ENCODE results near the gene LFNG. TPM values are rescaled to one million over a fixed set of nuclear protein-coding genes. Genes with fewer than 3 reads are reported as not detected.

LFNG gene
- total RNA-seq, 1 donor from 2014 or later, result 83.5 TPM

- peaks cover 13% of the 10 kb centered on the region for H3K4me1 Mint-ChIP-seq (ENCODE audit: unreplicated experiment)
- peaks cover 8% of the 10 kb centered on the region for H3K27me3 Mint-ChIP-seq (ENCODE audit: unreplicated experiment)
These were observed 9.3 kb upstream of the LFNG start for GRCh38 chr7:2510130-2510776.

GRCh38 chr7:2510909-2511768, 8.4 kb upstream of the LFNG start:
- H3K9me3 Mint-ChIP-seq (ENCODE audit: unreplicated experiment), result no peaks in the 10 kb centered on the region
- H3K27ac Mint-ChIP-seq (ENCODE audit: unreplicated experiment), result no peak overlapping the region
- H3K36me3 Mint-ChIP-seq (ENCODE audit: low read depth, unreplicated experiment), result no peaks in the 10 kb centered on the region
- H3K4me3 Mint-ChIP-seq (ENCODE audit: unreplicated experiment), result no peak overlapping the region
- DNase-seq (ENCODE audit: low spot score), result peak; percentile 46
- TF ChIP-seq CTCF (IDR thresholded peaks at IDR 0.05; ENCODE audit: unreplicated experiment), result no peak
- H3K4me1 Mint-ChIP-seq (ENCODE audit: unreplicated experiment), result peaks cover 13% of the 10 kb centered on the region
- peaks cover 8% of the 10 kb centered on the region for H3K27me3 Mint-ChIP-seq (ENCODE audit: unreplicated experiment)

More at GRCh38 chr7:2510130-2510776, 9.3 kb upstream of the LFNG start:
- Mint-ChIP-seq H3K36me3 (ENCODE audit: low read depth, unreplicated experiment) (no peaks in the 10 kb centered on the region), H3K27ac (ENCODE audit: unreplicated experiment) (no peak overlapping the region), H3K4me3 (ENCODE audit: unreplicated experiment) (no peak overlapping the region), H3K9me3 (ENCODE audit: unreplicated experiment) (no peaks in the 10 kb centered on the region)
- DNase-seq (ENCODE audit: low spot score), result no peak
- TF ChIP-seq CTCF (IDR thresholded peaks at IDR 0.05; ENCODE audit: unreplicated experiment), result no peak

- DNase-seq (ENCODE audit: low spot score), result no peak
- no peak overlapping the region for H3K4me3 Mint-ChIP-seq (ENCODE audit: unreplicated experiment)
- no peaks in the 10 kb centered on the region for H3K36me3 Mint-ChIP-seq (ENCODE audit: low read depth, unreplicated experiment)
- peaks cover 8% of the 10 kb centered on the region for H3K27me3 Mint-ChIP-seq (ENCODE audit: unreplicated experiment)
- H3K9me3 Mint-ChIP-seq (ENCODE audit: unreplicated experiment), result no peaks in the 10 kb centered on the region
- TF ChIP-seq CTCF (IDR thresholded peaks at IDR 0.05; ENCODE audit: unreplicated experiment), result no peak
- H3K27ac Mint-ChIP-seq (ENCODE audit: unreplicated experiment), result no peak overlapping the region
- peaks cover 13% of the 10 kb centered on the region for H3K4me1 Mint-ChIP-seq (ENCODE audit: unreplicated experiment)
These were observed 7.8 kb upstream of the LFNG start for GRCh38 chr7:2511769-2512168.

GRCh38 chr7:2512179-2512661, 7.4 kb upstream of the LFNG start:
- Mint-ChIP-seq H3K27ac (ENCODE audit: unreplicated experiment) (no peak overlapping the region), H3K36me3 (ENCODE audit: low read depth, unreplicated experiment) (no peaks in the 10 kb centered on the region), H3K4me1 (ENCODE audit: unreplicated experiment) (peaks cover 13% of the 10 kb centered on the region), H3K4me3 (ENCODE audit: unreplicated experiment) (no peak overlapping the region), H3K27me3 (ENCODE audit: unreplicated experiment) (peaks cover 10% of the 10 kb centered on the region), H3K9me3 (ENCODE audit: unreplicated experiment) (no peaks in the 10 kb centered on the region)
- no peak for TF ChIP-seq CTCF (IDR thresholded peaks at IDR 0.05; ENCODE audit: unreplicated experiment)
- no peak for DNase-seq (ENCODE audit: low spot score)

GRCh38 chr7:2512713-2513112, 6.9 kb upstream of the LFNG start:
- no peaks in the 10 kb centered on the region for H3K9me3 Mint-ChIP-seq (ENCODE audit: unreplicated experiment)
- TF ChIP-seq CTCF (IDR thresholded peaks at IDR 0.05; ENCODE audit: unreplicated experiment), result no peak
- no peaks in the 10 kb centered on the region for H3K36me3 Mint-ChIP-seq (ENCODE audit: low read depth, unreplicated experiment)
- H3K27ac Mint-ChIP-seq (ENCODE audit: unreplicated experiment), result peak overlapping the region; percentile 57
- peak overlapping the region; percentile 51 for H3K4me3 Mint-ChIP-seq (ENCODE audit: unreplicated experiment)
- peaks cover 15% of the 10 kb centered on the region for H3K27me3 Mint-ChIP-seq (ENCODE audit: unreplicated experiment)
- DNase-seq (ENCODE audit: low spot score), result no peak
- H3K4me1 Mint-ChIP-seq (ENCODE audit: unreplicated experiment), result peaks cover 17% of the 10 kb centered on the region

Data from endothelial cell (in vitro differentiated cells).